Gastroesophageal sphincter (tissue), 3 donors: ENCODE data around the gene ZCCHC3.

Source experiments
- CTCF ChIP-seq, 4 experiments: fragments of 200-600 bp in 2 of 4; fragments of 450-650 bp in 2 of 4; sonication (generic) in 1 of 4; IDR thresholded peaks; one replicate each; pipeline ENCODE4 v1.5.1; 2017 to 2019; ENCODE audit warnings: antibody characterized with exemption in 4 of 4, mild to moderate bottlenecking in 2 of 4, moderate library complexity in 2 of 4
- EP300 ChIP-seq: sonication (generic); formaldehyde crosslinking; IDR thresholded peaks from one replicate; pipeline ENCODE4 v1.6.1; 2017; ENCODE audit warnings: antibody characterized with exemption, mild to moderate bottlenecking
- POLR2A ChIP-seq, 2 donors: fragments of 450-650 bp; IDR thresholded peaks; one replicate each; pipeline ENCODE4 v1.6.1; 2017; ENCODE audit warnings: antibody characterized with exemption in 2 of 2, mild to moderate bottlenecking in 2 of 2, moderate library complexity in 1 of 2
- POLR2AphosphoS5 ChIP-seq: sonication (generic); formaldehyde crosslinking; IDR thresholded peaks from one replicate; pipeline ENCODE4 v1.6.1; 2017; ENCODE audit warnings: antibody characterized with exemption

- TF ChIP-seq CTCF (IDR thresholded peaks at IDR 0.05) (no peak), POLR2A (IDR thresholded peaks at IDR 0.05) (no peak), POLR2AphosphoS5 (no peak), EP300 (no peak)
Measured at GRCh38 chr20:310645-311044, 13.3 kb downstream of the ZCCHC3 start.
